ENCODE measurements around the gene PHC1.
"Not testable (repeated sequence)": the region's sequence is repeated elsewhere in the genome, so short reads cannot be mapped to it uniquely, and the experiment has no call there.

The PHC1 gene

GRCh38 chr12:8914033-8914715, at the start of gene PHC1:
Gene PHC1 (plus strand): TSS chr12:8914509. CDS start chr12:8917678, 3,169 bp downstream.
- DNase-seq (ENCODE audit: low spot score) = peak; percentile 82

DNA sequence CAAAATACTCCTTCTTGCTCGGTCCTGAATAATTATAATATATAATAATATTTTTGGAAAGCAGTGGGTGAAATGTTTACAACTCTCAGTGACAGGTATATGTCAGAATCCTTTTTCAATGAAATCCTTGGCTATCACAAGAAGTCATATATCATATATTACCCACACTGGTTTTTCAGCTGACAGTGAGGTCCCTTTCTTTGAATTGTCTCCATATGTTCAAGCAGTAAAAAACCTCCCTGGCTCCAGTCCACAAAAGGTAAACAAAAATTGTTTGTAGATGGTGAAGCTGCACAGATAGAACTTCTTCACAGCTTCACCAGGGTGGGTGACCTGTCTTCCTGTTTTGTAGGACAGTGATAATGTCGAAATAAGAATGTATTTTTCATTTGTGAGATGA, 47.9 kb upstream of the PHC1 start:
- no peak for DNase-seq (ENCODE audit: low spot score)

DNA sequence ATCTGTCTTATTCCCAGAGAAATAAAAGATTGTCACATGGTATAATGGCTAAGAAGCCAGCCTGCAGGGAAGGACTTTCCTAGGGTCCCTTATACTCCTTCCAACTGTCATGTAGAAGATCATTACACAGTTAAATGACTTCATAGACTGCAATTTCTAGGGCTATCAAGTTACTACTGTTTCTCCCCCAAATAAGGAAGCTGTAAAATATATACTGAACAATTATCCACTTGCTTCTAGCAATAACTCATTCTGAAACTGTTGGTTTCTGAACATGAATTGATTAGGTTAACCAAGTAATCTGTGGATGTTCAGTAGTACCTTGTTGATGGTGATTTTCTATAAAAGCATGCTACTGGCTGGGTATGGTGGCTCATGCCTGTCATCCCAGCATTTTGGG, 47.3 kb upstream of the PHC1 start:
- no peak for DNase-seq (ENCODE audit: low spot score)

- no peak for DNase-seq (ENCODE audit: low spot score)
Observed at GRCh38 chr12:8867786-8868185, 46.5 kb upstream of the PHC1 start.

DNA sequence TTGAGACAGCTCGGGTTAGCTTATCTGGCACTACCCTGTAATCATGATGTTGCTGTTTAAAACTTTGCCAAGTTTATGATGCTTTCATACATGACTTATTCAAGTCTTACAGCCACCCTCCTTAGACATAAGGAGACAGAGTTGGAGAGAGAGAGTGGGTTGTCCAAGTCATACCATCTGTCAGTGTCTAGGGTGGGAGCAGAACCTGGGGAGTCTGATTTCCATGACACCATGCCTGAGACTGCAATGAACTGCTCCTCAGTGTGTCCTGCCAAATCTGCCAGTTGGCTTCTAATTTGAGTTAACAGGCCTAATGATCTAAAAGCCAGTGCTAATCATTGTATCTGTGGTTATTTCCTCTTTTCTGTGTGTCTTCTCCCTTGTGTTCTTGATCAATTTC, 43.7 kb upstream of the PHC1 start:
- no peak for DNase-seq (ENCODE audit: low spot score)

GRCh38 chr12:8871068-8871467, 43.2 kb upstream of the PHC1 start:
- no peak for DNase-seq (ENCODE audit: low spot score)

- DNase-seq (ENCODE audit: low spot score) = no peak
Observed at GRCh38 chr12:8876887-8877286, 37.4 kb upstream of the PHC1 start.

DNA sequence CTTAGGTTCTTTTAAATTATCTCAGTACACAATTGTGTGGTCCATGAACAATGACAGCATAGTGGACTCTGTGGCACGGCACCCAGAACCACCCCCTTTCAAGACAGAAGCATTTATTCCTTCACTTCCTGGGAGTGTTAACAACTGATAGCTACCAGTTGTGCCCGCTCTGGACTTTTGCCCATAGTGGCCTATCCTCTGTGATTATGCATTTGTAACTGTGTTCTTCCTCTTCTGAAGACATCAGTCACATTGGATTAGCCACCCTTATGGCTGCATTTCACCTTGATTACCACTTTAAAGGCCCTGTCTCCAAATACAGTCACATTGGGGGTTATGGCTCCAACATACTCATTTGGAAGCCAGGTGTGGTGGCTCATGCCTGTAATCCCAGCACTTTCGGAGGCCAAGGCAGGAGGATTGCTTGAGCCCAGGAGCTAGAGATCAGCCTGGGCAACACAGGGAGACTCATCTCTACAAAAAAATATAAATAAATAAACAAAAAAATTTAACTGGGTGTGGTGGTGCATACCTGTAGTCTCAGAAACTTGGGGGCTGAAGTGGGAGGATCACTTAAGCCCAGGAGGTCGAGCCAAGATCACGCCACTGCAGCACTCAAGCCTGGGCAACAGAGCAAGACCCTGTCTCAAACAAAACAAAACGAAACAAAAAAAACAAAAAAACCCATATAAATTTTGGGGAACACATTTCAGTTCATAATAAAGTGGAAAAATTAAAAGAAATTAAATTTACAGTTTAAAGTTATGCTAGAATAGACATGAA, 27.6 kb upstream of the PHC1 start:
- DNase-seq (ENCODE audit: low spot score) = no peak

GRCh38 chr12:8887285-8887715, 27.0 kb upstream of the PHC1 start:
- DNase-seq (ENCODE audit: low spot score) = no peak

DNA sequence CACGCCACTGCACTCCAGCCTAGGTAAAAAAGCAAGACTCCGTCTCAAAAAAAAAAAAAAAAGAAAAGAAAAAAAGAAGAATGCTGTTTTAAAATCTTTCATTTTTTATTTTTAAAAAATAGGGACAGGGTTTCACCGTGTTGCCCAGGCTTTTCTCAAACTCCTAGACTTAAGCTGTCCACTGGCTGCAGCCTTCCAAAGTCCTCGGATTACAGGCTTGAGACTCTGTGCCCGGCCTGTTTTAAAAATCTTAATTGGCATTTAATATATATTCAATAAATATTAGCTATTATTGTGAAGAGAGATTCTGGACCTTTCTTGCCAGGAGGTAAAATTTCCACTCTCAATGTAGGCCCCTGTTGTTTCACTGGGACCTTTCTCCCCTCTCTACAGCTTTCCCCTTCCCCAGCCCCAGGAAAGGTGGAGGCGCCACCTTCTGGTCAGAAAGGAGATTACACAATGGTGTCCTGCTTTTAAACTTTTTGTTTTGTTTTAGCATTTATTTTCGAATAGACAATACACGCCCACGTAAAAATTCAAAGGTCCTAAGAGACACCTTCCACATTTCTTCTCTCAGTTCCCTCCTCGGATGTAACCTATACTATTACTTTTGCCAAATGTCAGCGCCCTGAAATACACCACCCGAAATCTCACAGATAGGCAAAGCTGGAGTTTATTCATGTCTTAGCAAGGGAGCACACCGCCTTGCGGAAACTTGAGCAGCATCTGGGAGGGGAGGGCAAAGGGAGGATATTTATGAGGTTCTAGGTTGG, 23.8 kb upstream of the PHC1 start:
- peak; percentile 52 for DNase-seq (ENCODE audit: low spot score)

DNA sequence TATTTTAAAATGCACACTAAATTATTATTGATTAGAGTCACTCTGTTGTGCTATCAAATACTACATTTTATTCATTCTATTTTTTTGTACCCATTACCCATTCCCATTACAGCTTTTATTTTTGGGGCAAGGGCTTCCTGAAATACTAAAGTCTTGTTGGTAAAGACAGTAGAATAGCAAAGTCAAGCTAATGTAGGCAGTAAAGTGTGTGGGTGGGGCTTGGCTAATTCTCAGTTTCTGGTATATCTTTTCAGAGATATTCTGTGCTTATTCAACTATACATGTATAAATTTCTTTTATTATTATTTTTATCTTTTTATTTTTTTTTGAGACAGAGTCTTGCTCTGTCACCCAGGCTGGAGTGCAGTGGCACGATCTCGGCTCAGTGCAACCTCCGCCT, 22.3 kb upstream of the PHC1 start:
- DNase-seq (ENCODE audit: low spot score) = no peak

DNA sequence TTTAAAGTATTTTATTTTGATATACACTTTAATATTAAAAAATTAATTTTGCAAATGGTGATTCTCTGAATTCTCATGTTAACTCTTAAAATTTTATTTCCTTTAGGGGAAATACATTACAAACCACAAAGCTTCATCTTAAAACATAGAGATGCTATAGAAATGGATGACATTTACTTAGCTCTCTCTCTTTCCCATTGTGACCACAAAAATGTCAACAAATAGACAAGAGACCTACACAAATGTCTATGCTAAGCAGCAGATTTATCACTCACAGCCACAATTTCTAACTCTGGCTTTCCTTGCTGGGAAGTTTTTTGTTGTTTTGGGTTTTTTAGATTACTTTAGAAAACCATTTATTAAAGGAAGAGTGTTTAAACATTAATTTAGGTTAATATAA, 19.9 kb upstream of the PHC1 start:
- DNase-seq (ENCODE audit: low spot score) = no peak

DNA sequence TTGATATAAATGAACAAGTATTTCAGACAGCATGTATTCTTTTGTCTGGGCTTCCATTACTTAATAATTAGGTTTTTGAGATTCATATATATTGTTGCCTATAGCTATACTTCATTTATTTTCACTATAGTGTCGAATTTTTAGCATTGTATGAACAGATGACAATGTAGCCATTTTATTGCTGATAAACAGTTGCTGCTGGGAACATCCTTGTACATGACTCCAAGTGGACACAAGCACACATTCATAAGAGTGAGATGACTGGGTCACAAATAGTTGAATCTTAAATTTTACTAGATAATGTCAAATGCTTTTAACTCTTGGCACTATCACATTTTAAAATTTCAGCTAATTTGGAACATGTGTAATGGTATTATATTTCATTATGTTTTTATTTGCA, 19.3 kb upstream of the PHC1 start:
- DNase-seq (ENCODE audit: low spot score) = no peak

DNA sequence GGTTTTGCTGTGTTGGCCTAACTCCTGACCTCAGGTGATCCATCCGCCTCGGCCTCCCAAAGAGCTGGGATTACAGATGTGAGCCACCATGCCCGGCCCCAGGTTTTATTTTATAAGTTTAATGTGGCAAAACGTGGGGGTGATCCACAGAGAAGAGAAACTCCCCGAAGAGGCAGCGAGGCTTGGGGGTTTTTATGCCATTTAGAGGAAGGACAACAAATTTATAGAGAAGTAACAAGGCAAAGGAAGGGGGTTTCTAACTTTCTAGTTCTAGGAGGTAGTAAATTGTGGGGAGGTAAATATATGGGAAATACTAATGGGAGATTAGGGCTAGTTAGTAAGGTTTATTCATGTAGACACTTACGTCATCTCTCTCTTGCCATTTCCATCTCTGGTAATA, 17.2 kb upstream of the PHC1 start:
- no peak for DNase-seq (ENCODE audit: low spot score)

GRCh38 chr12:8899830-8900229, 14.5 kb upstream of the PHC1 start:
- no peak for DNase-seq (ENCODE audit: low spot score)

- not testable (repeated sequence) for DNase-seq (ENCODE audit: low spot score)
Observed at GRCh38 chr12:8902703-8903102, 11.6 kb upstream of the PHC1 start.

DNA sequence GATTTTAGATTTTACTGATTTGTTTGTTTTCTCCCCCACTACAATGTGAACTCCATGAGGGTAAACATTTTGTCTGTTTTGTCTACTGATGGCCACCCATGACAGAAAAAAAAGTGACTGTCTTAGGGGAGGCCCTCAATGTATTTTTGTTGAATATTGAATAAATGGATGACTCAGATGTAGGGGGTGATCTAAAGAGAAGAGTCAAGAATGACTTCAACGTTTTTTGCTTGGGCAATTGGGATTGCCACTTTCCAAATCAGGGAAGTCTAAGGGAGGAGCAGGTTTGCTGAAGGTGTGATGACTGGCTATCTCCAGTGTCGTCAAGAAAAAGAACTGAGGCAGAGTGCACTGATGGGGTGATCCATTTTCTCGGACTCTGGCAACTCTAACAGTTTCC, 10.7 kb upstream of the PHC1 start:
- DNase-seq (ENCODE audit: low spot score) = no peak

GRCh38 chr12:8904665-8905064, 9.6 kb upstream of the PHC1 start:
- DNase-seq (ENCODE audit: low spot score) = no peak

- DNase-seq (ENCODE audit: low spot score) = no peak
Observed at GRCh38 chr12:8905546-8905945, 8.8 kb upstream of the PHC1 start.

GRCh38 chr12:8906266-8907180, 7.8 kb upstream of the PHC1 start:
- DNase-seq (ENCODE audit: low spot score) = no peak

DNA sequence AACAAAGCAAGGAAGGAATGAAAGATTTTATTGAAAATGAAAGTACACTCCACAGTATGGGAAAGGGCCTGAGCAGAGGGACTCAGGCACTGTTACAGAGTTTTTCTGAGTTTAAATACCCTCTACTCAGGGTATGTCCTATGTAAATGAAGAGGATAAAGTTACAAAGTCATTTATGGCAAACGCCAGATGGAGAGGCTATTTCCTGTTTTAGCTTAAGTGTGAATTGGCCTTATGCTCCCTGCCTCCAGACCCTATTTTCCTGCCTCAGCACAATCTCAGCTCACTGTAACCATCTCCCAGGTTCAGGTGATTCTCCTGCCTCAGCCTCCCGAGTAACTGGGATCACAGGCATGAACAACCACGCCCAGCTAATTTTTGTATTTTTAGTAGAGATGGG, 6.8 kb upstream of the PHC1 start:
- DNase-seq (ENCODE audit: low spot score) = no peak

- no peak for DNase-seq (ENCODE audit: low spot score)
Observed at GRCh38 chr12:8909752-8910151, 4.6 kb upstream of the PHC1 start.

Measured in CD4-positive, alpha-beta T cell treated with Interleukin-6 at 100 ng/mL for 8 hours (primary cell).